ENCODE data around the gene PPP1R17. TPM values are rescaled to one million over a fixed set of nuclear protein-coding genes. Genes with fewer than 3 reads are reported as not detected.

Gene PPP1R17
- total RNA-seq, 6 donors from 2014 or later: not detected

DNA sequence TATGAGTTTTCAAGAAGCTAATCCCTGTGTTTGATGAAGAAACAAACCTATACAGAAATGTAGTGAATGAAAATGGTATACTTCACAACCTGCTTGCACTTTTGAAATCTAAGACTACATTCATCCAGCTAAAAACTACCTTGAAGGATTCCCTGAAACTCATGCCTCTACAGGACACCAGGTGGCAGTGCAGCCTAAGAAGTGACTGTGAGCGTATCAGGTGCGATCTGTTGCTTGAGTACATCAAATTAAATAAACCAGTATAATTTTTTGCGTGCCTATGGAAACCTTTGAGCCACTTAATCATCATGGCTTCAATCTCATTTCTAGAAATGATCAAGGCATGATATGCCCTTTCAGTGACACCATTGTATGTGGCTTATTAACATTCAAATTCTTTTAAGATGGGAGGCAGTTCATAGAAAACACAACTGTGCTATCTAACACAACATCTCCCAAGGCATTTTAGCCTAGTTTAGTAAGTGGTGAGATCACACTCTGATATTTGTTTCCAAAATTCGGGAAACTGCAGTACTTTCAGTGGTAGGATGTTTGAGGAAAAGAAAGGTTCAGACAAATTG lies 57.4 kb downstream of the PPP1R17 start:
- ATAC-seq (ENCODE audit: low FRiP score in 2 of 2): peak in 1 of 2 donors; percentile 86

DNA sequence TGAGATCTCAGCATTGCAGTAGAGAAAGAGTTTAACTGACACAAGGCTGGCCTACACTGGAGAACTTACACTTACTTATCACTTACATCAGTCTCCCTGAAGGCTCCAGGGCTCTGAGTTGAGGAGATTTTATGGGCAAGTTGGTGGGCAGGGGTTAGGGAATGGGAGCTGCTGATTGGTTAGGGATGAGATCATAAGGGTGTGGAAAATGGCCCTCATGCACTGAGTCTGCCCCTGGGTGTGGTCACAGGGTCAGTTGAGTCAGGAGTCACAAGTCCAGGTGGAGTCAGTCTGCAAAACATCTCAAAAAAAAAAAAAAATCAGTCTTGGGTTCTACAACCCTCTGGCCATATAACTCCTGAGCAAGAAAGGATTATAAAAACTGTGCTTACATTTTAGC lies 60.5 kb downstream of the PPP1R17 start:
- no peaks in the 10 kb centered on the region for H3K9me3 ChIP-seq
- no peaks in the 10 kb centered on the region for H3K36me3 ChIP-seq
- no peaks in the 10 kb centered on the region for H3K4me1 ChIP-seq
- H3K27me3 ChIP-seq: no peaks in the 10 kb centered on the region
- H3K27ac ChIP-seq: no peak overlapping the region
- peak in 1 of 2 donors; percentile 56 for ATAC-seq (ENCODE audit: low FRiP score in 2 of 2)
- TF ChIP-seq POLR2AphosphoS5 (IDR thresholded peaks at IDR 0.05) (no peak), POLR2A (IDR thresholded peaks at IDR 0.05) (no peak)
- no peak for DNase-seq
- H3K4me3 ChIP-seq: no peak overlapping the region

More for the DNA sequence above, 57.4 kb downstream of the PPP1R17 start:
- 1 to 2% methylated on average over 4 of the region's 4 CpGs for WGBS, 2 donors
- no peaks in the 10 kb centered on the region for H3K9me3 ChIP-seq
- DNase-seq: peak in 1 of 2 donors; percentile 57
- no peak overlapping the region for H3K27ac ChIP-seq
- H3K27me3 ChIP-seq: no peaks in the 10 kb centered on the region
- H3K36me3 ChIP-seq: no peaks in the 10 kb centered on the region
- TF ChIP-seq, protein P1, sequence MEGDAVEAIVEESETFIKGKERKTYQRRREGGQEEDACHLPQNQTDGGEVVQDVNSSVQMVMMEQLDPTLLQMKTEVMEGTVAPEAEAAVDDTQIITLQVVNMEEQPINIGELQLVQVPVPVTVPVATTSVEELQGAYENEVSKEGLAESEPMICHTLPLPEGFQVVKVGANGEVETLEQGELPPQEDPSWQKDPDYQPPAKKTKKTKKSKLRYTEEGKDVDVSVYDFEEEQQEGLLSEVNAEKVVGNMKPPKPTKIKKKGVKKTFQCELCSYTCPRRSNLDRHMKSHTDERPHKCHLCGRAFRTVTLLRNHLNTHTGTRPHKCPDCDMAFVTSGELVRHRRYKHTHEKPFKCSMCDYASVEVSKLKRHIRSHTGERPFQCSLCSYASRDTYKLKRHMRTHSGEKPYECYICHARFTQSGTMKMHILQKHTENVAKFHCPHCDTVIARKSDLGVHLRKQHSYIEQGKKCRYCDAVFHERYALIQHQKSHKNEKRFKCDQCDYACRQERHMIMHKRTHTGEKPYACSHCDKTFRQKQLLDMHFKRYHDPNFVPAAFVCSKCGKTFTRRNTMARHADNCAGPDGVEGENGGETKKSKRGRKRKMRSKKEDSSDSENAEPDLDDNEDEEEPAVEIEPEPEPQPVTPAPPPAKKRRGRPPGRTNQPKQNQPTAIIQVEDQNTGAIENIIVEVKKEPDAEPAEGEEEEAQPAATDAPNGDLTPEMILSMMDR (IDR thresholded peaks at IDR 0.05): peak; percentile 69 to 84 (median 82)
- TF ChIP-seq POLR2A (IDR thresholded peaks at IDR 0.05): no peak
- no peak overlapping the region for H3K4me3 ChIP-seq
- H3K4me1 ChIP-seq: no peaks in the 10 kb centered on the region

DNA sequence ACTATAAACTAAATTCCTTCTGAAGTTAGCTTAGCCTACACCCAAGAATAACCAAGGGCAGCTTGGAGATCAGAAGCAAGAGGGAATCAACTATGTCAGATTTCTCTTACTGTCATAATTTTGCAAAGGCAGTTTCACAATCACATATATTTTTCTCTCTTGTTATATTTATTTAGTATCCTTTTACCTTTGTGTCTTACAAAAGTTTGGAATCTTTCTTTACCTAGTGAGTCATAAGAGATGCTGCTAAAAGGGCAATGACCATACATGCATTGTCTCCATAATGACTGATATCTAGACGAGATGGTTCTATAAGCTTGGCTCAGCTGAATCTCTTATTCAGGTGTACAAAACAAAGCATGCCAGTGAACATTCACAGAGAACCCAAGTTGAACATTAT lies 61.1 kb downstream of the PPP1R17 start:
- TF ChIP-seq, protein P1 (IDR thresholded peaks at IDR 0.05): no peak
- TF ChIP-seq POLR2AphosphoS5 (IDR thresholded peaks at IDR 0.05): no peak
- no peak for TF ChIP-seq POLR2A (IDR thresholded peaks at IDR 0.05)
- TF ChIP-seq EP300 (IDR thresholded peaks at IDR 0.05): no peak
- 86 to 100% methylated on average over 1 of the region's 1 CpG for WGBS, 2 donors

DNA sequence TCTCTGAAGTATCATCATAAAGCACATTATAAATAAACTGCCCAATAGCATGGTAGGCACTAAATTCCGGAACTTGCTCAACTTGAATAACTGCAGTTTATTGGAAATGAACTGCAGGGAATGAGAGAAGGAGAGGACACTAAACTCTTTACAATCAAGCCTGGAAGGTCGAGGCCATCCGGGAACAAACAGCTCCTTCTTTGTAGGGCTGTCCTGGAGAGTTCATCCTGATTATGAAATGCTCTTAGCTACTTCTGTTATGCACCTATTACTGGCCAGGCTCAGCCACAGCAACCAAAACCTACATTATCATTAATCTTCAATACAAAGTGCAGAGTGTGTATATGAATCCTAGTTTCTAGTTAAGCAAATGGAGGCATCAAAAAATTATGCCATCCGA lies 64.7 kb downstream of the PPP1R17 start:
- ATAC-seq (ENCODE audit: low FRiP score in 2 of 2) (no peak), DNase-seq (no peak)
- Histone ChIP-seq H3K4me1 (no peaks in the 10 kb centered on the region), H3K4me3 (no peak overlapping the region), H3K36me3 (no peaks in the 10 kb centered on the region), H3K27ac (no peak overlapping the region), H3K9me3 (no peaks in the 10 kb centered on the region), H3K27me3 (no peaks in the 10 kb centered on the region)
- TF ChIP-seq POLR2A (IDR thresholded peaks at IDR 0.05): no peak
- TF ChIP-seq, protein P1 (IDR thresholded peaks at IDR 0.05): no peak
- no peak for TF ChIP-seq EP300 (IDR thresholded peaks at IDR 0.05)
- no peak for TF ChIP-seq POLR2AphosphoS5 (IDR thresholded peaks at IDR 0.05)
- 85 to 92% methylated on average over 4 of the region's 4 CpGs for WGBS, 2 donors

More for the DNA sequence above, 61.1 kb downstream of the PPP1R17 start:
- no peak for ATAC-seq (ENCODE audit: low FRiP score in 2 of 2)
- no peaks in the 10 kb centered on the region for H3K27me3 ChIP-seq
- DNase-seq: no peak
- no peaks in the 10 kb centered on the region for H3K9me3 ChIP-seq
- H3K4me3 ChIP-seq: no peak overlapping the region
- H3K36me3 ChIP-seq: no peaks in the 10 kb centered on the region
- H3K4me1 ChIP-seq: no peaks in the 10 kb centered on the region
- H3K27ac ChIP-seq: no peak overlapping the region

Other genes starting within 250 kb of the PPP1R17 start
- under 1 TPM in 3 of 6 donors, not detected in 3; 0.10 to 0.30 (median 0.17) TPM for gene ITPRID1, start 173.1 kb upstream of the PPP1R17 start, total RNA-seq

Data from upper lobe of left lung (tissue), 6 donors.